ENCODE results near the gene C19orf38.

C19orf38 gene

DNA sequence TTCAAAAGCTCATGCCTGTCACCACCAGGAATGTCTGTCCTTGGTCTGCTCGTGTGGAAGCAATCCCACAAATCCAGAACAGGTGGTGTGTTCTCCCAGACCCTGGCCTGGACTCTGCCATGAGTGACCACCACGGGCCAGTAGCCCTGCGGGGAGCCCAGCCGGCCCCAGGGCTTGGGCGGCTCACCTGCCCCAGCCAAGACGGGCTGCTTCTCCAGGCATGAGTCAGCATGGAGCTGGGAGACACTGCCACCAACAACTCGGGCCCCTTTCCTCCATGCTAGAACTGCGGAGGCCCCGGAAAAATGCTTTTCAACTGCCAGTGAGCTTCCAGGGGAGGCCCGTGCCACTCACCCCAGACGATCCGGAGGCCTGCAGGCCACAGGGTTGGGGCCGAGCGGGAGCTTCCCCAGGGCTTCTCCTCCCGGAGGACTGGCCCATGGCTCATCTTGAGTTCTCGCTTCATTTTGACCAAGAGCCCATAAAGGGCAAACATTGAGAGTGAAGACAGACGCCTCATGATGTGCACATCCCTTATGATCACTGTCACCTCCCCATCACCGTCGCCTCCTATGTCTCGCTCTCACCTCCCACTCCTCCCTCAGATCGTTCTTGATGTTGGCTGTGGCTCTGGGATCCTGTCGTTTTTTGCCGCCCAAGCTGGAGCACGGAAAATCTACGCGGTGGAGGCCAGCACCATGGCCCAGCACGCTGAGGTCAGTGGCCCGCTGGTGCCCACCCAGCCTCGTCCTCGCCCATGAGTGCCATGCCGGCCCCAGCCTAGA is 63.6 kb downstream of the C19orf38 start:
- DNase-seq (ENCODE audit: low spot score) = no peak

DNA sequence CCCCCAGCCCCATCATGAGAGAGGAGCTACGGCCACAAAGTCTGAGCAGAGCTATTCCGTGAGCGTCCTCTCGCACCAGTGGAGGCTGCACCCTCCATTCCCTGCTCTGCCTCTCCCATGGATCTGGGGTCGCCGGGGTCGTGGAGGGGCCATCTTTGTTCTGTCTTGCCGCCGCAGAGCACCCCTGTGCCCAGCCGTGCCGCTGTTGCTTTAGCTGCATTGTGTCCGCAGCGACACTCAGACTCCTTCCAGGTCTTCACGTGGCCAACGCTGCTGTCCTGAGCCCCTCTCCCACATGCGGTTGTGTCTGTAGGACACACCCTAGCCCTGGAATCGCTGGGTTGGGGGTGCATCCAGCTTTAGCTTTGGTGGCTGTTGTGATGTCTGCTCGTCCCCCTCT is 64.4 kb downstream of the C19orf38 start:
- DNase-seq (ENCODE audit: low spot score) = no peak

GRCh38 chr19:10913716-10914340 is 65.6 kb downstream of the C19orf38 start:
- DNase-seq (ENCODE audit: low spot score) = no peak

DNA sequence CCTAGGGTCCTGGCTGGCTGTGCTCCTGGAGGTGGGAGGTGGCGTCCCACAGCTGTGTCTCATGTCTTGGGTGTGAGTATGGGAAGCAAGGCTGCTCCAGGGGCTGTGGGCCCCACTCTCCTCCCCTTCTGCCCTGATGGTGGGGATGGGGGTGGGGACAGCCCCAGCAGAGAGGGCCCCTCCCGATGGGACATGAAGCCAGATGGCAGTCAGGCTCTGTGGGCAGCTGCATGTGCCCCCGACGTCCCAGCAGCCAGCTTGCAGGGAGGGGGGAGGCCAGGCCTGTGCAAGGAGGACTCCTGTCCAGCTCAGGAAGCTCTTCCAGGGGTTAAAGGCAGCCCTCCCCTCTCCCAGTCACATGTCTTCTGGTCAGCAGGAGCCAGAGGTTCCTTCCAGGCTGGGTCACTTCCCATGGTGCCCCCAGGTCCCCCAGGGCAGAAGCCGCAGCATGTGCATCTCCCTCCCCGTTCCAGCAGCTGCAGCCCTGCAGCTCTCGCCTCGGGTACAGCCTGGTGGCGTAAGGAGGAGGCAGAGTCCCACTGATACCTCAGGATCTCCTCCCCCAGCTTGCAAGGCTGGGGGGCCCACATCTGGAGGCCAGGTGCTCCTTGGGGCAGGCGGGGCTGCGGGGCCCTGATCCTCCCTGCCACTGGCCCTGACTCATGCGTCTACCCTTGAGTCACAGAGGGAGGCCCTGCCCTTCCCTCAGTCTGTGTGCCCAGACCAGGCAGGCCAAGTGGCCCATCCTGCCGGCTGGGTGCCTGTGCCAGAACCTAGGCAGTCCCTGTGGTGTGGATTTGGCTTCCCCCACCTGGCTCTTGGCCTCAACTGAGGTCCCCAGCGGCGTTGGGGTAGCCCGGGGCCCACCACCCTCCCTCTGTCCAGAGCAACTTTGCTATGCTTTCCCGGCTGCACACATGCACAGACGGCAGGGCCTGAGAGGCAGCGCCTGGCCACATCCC is 67.2 kb downstream of the C19orf38 start:
- peak; percentile 96 for DNase-seq (ENCODE audit: low spot score)

GRCh38 chr19:10916602-10917001 is 68.4 kb downstream of the C19orf38 start:
- no peak for DNase-seq (ENCODE audit: low spot score)

GRCh38 chr19:10918359-10918758 is 70.1 kb downstream of the C19orf38 start:
- DNase-seq (ENCODE audit: low spot score) = no peak
